ENCODE results near the gene MX2.

MX2 gene

DNA sequence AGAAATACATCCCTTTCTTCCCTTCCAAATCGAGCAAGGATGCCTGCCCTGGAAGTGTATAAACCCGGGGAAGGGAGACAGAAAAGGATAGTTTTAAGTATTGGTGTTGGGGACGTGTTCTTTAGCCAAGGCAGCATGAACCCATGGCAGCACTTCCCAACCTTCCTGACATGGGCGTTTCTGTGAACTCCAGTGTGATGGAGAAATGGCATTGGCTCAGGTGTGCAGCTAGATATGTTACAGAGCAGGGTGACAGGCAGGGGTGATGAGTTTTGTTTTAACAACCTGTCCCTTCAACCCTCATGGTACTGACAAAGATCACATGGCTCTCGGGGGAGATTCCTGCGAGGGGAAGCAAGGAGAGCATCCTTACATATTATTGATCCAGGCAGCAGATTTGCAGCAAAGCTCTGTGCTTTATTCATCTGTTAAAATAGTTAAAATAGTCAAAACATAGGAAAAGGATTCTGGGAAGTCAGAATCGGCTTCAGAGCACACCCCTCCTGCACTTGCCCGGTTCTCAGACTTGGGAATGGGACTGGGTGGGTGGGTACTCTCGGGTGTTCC, 68.2 kb downstream of the MX2 start:
- TF ChIP-seq, protein P1, sequence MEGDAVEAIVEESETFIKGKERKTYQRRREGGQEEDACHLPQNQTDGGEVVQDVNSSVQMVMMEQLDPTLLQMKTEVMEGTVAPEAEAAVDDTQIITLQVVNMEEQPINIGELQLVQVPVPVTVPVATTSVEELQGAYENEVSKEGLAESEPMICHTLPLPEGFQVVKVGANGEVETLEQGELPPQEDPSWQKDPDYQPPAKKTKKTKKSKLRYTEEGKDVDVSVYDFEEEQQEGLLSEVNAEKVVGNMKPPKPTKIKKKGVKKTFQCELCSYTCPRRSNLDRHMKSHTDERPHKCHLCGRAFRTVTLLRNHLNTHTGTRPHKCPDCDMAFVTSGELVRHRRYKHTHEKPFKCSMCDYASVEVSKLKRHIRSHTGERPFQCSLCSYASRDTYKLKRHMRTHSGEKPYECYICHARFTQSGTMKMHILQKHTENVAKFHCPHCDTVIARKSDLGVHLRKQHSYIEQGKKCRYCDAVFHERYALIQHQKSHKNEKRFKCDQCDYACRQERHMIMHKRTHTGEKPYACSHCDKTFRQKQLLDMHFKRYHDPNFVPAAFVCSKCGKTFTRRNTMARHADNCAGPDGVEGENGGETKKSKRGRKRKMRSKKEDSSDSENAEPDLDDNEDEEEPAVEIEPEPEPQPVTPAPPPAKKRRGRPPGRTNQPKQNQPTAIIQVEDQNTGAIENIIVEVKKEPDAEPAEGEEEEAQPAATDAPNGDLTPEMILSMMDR (IDR thresholded peaks at IDR 0.05; ENCODE audit: control extremely low read depth, extremely low read depth, low read depth, missing control alignments): no peak
- POLR2A ChIA-PET: no interaction called here
- CTCF ChIA-PET: no interaction called here
- no peak for DNase-seq (ENCODE audit: extremely low spot score)

- TF ChIP-seq, protein P1 (IDR thresholded peaks at IDR 0.05; ENCODE audit: control extremely low read depth, extremely low read depth, low read depth, missing control alignments): no peak
- DNase-seq (ENCODE audit: extremely low spot score): peak; percentile 72
- POLR2A ChIA-PET: no interaction called here
- CTCF ChIA-PET: interaction anchor here (1.2 to 1.9 kb wide), 2 partner anchors 14 to 149 kb away, joined by 3 to 5 read pairs; no protein-coding TSS in a partner anchor
These were observed 70.1 kb downstream of the MX2 start for GRCh38 chr21:41431788-41432548.

- ChIA-PET POLR2A (no interaction called here), CTCF (interaction anchor here (1.2 kb wide), 1 partner anchor 14 kb away, joined by 3 read pairs; no protein-coding TSS in a partner anchor)
- no peak for DNase-seq (ENCODE audit: extremely low spot score)
- TF ChIP-seq, protein P1 (IDR thresholded peaks at IDR 0.05; ENCODE audit: control extremely low read depth, extremely low read depth, low read depth, missing control alignments): no peak
These were observed 71.0 kb downstream of the MX2 start for GRCh38 chr21:41432562-41433460.

DNA sequence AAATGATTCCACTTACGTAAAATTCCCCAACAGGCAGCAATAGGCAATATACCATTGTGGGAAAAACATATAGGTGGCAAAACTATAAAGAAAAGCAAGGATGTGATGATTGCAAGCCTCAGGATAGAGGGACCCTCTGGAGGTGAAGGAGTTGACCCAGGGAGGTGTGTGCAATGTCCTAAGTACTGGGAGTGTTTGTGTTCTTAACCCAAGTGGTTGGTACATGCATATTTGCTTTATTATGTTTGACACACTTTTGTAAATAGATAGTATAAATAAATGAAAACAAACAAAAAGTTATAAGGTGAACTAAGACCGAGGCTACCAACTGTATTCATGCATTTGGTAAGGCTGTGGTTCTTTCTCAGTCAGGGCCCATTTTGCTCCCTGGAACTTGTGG, 71.7 kb downstream of the MX2 start:
- TF ChIP-seq, protein P1 (IDR thresholded peaks at IDR 0.05; ENCODE audit: control extremely low read depth, extremely low read depth, low read depth, missing control alignments): no peak
- DNase-seq (ENCODE audit: extremely low spot score): no peak
- ChIA-PET POLR2A (no interaction called here), CTCF (no interaction called here)

GRCh38 chr21:41435706-41436105, 73.9 kb downstream of the MX2 start:
- CTCF ChIA-PET: no interaction called here
- DNase-seq (ENCODE audit: extremely low spot score): no peak
- TF ChIP-seq, protein P1 (IDR thresholded peaks at IDR 0.05; ENCODE audit: control extremely low read depth, extremely low read depth, low read depth, missing control alignments): no peak
- POLR2A ChIA-PET: no interaction called here

DNA sequence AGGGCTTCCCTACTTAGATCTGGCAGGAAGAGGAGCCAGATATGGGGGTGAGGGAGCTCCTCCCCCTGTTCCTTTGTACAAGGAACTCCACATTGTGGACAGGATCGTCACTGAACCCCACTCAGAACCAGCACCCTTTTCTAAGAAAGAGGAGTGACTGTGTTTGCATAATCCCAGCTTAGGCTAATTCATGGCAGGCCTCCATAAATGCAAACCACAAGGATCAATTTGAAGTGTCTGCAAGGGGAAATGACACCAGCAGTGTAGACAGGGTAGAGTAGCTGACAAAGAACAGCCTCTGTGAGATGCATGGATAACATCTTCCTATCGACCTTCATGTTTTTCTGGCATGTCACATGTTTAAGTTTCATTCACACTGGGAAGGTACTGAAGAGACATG, 75.9 kb downstream of the MX2 start:
- CTCF ChIA-PET: interaction anchor here (1.0 to 3.0 kb wide), 2 partner anchors 8 to 154 kb away, joined by 3 to 11 read pairs; no protein-coding TSS in a partner anchor
- no peak for DNase-seq (ENCODE audit: extremely low spot score)
- POLR2A ChIA-PET: interaction anchor here (1.2 kb wide), 1 partner anchor 12 kb away, joined by 3 read pairs; the partner anchor contains the start of gene MX1
- TF ChIP-seq, protein P1 (IDR thresholded peaks at IDR 0.05; ENCODE audit: control extremely low read depth, extremely low read depth, low read depth, missing control alignments): no peak
